Gastroesophageal sphincter (tissue), 3 donors: Measurements from ENCODE around the gene RASGEF1C.

Source experiments
- EP300 ChIP-seq: sonication (generic); formaldehyde crosslinking; IDR thresholded peaks from one replicate; pipeline ENCODE4 v1.6.1; 2017; ENCODE audit warnings: antibody characterized with exemption, mild to moderate bottlenecking
- TF ChIP-seq, protein P1 (sequence below), 4 experiments: fragments of 200-600 bp in 2 of 4; fragments of 450-650 bp in 2 of 4; sonication (generic) in 1 of 4; IDR thresholded peaks; one replicate each; pipeline ENCODE4 v1.5.1; 2017 to 2019; ENCODE audit warnings: antibody characterized with exemption in 4 of 4, mild to moderate bottlenecking in 2 of 4, moderate library complexity in 2 of 4

DNA sequence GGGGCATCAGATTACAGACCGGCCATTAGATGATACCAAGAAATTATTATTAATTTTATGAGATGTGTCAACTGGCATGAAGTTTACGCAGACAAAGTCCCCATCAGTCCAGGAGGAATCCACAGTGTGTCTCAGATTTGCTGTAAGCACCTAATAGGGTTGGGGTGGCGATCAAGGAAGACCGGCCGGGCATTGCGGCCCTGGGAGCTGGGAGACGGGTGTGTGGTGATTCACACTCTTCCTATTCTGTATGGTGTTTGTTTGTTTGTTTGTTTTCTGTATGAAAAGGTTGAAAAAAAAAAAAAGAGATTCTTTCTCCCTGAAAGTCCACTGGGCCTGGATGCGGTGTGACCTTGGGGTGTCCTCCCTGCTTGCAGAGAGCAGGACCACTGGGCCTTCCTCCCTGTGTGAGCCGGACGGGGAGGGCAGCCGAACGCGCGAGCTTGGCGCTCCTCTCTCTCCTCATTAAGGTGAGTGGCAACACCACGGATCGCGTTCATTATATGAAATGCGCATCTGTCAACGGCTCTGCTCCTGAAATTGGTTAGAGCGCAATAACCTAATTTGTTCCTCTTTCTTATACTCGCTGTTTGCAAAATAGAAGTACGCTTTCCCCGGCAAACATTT lies 15.1 kb downstream of the RASGEF1C start:
- TF ChIP-seq, protein P1, sequence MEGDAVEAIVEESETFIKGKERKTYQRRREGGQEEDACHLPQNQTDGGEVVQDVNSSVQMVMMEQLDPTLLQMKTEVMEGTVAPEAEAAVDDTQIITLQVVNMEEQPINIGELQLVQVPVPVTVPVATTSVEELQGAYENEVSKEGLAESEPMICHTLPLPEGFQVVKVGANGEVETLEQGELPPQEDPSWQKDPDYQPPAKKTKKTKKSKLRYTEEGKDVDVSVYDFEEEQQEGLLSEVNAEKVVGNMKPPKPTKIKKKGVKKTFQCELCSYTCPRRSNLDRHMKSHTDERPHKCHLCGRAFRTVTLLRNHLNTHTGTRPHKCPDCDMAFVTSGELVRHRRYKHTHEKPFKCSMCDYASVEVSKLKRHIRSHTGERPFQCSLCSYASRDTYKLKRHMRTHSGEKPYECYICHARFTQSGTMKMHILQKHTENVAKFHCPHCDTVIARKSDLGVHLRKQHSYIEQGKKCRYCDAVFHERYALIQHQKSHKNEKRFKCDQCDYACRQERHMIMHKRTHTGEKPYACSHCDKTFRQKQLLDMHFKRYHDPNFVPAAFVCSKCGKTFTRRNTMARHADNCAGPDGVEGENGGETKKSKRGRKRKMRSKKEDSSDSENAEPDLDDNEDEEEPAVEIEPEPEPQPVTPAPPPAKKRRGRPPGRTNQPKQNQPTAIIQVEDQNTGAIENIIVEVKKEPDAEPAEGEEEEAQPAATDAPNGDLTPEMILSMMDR (IDR thresholded peaks at IDR 0.05) = no peak
- TF ChIP-seq EP300 = no peak
